Measurements from ENCODE around the gene NSRP1. TPM values are rescaled to one million over a fixed set of nuclear protein-coding genes. Genes with fewer than 3 reads are reported as not detected.
"Not testable (repeated sequence)": the region's sequence is repeated elsewhere in the genome, so short reads cannot be mapped to it uniquely, and the experiment has no call there.

NSRP1 gene
- total RNA-seq, 1 donor from 2014 or later: 31.7 TPM

- no peak overlapping the region for H3K4me3 Mint-ChIP-seq
- peaks cover 19% of the 10 kb centered on the region for H3K27me3 Mint-ChIP-seq
- no peaks in the 10 kb centered on the region for H3K9me3 Mint-ChIP-seq
- intact Hi-C loops (cut with micrococcal nuclease): loop anchor here (10.0 kb wide), 1 partner anchor 133 kb away; the partner anchor contains the start of gene SLC6A4
- no peak overlapping the region for H3K27ac Mint-ChIP-seq
- no peaks in the 10 kb centered on the region for H3K36me3 Mint-ChIP-seq (ENCODE audit: low read depth)
- no peak for DNase-seq
- H3K4me1 Mint-ChIP-seq: peaks cover 5% of the 10 kb centered on the region
These were observed 14.8 kb upstream of the NSRP1 start for GRCh38 chr17:30101686-30102390.

- Mint-ChIP-seq H3K27me3 (peaks cover 16% of the 10 kb centered on the region), H3K4me3 (no peak overlapping the region), H3K27ac (no peak overlapping the region), H3K9me3 (no peaks in the 10 kb centered on the region), H3K4me1 (peaks cover 5% of the 10 kb centered on the region), H3K36me3 (ENCODE audit: low read depth) (no peaks in the 10 kb centered on the region)
- intact Hi-C loops (cut with micrococcal nuclease): loop anchor here (1.0 to 10.0 kb wide), 2 partner anchors 131 to 232 kb away; partner anchors contain the start of gene SLC6A4
- DNase-seq: no peak
These were observed 12.7 kb upstream of the NSRP1 start for GRCh38 chr17:30103921-30104320.

DNA sequence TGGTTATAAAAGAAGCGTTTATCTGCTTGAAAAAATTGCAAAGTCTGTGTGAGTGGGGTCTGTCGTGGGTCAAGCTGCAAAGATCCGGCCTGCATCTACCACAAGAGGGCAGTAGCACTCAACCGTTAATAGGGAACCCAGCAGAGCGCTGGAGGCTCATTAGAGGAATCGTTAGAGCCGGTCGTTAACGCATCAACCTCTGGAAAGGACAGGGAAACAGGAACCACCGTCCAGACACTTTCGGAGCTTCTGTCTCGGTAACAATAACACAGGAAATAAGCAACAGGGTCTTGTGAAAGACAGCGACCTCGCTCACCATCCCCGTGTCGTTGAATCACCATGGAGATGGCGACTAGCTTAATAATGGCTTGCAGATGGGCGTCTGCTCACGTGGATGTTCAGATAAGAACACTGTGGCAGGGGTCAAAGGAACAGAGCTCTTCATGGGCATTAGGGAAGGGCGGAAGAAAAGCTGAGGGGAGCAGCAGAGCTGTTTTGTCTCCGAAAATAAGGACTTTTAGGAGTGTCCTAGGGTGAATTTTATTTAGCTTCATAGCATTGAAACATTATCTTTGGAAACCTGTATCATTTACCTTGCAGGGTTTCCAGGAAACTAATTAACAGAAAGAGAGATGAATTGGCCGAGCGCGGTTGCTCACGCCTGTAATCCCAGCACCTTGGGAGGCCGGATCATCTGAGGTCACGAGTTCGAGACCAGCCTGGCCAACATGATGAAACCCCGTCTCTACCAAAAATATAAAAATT is 11.9 kb upstream of the NSRP1 start:
- peak overlapping the region; percentile 81 for H3K4me3 Mint-ChIP-seq
- intact Hi-C loops (cut with micrococcal nuclease): loop anchor here (1.0 to 10.0 kb wide), 2 partner anchors 130 to 232 kb away; partner anchors contain the start of gene SLC6A4
- H3K9me3 Mint-ChIP-seq: no peaks in the 10 kb centered on the region
- peaks cover 5% of the 10 kb centered on the region for H3K4me1 Mint-ChIP-seq
- peak; percentile 91 for DNase-seq
- peaks cover 16% of the 10 kb centered on the region for H3K27me3 Mint-ChIP-seq
- H3K27ac Mint-ChIP-seq: no peak overlapping the region
- no peaks in the 10 kb centered on the region for H3K36me3 Mint-ChIP-seq (ENCODE audit: low read depth)

- no peak for DNase-seq
- peaks cover 9% of the 10 kb centered on the region for H3K27me3 Mint-ChIP-seq
- no peak overlapping the region for H3K4me3 Mint-ChIP-seq
- H3K9me3 Mint-ChIP-seq: no peaks in the 10 kb centered on the region
- peaks cover 22% of the 10 kb centered on the region for H3K4me1 Mint-ChIP-seq
- peak overlapping the region; percentile 32 for H3K27ac Mint-ChIP-seq
- intact Hi-C loops (cut with micrococcal nuclease): loop anchor here (10.0 kb wide), 1 partner anchor 712 kb away; the partner anchor contains the start of gene CRLF3
- peaks cover 5% of the 10 kb centered on the region for H3K36me3 Mint-ChIP-seq (ENCODE audit: low read depth)
These were observed 3.8 kb upstream of the NSRP1 start for GRCh38 chr17:30112794-30113193.

- Mint-ChIP-seq H3K36me3 (ENCODE audit: low read depth) (peaks cover 8% of the 10 kb centered on the region), H3K27ac (no peak overlapping the region), H3K4me1 (peaks cover 25% of the 10 kb centered on the region), H3K4me3 (no peak overlapping the region), H3K27me3 (peaks cover 7% of the 10 kb centered on the region), H3K9me3 (no peaks in the 10 kb centered on the region)
- peak; percentile 69 for DNase-seq
- intact Hi-C loops (cut with micrococcal nuclease): loop anchor here (10.0 kb wide), 1 partner anchor 712 kb away; the partner anchor contains the start of gene CRLF3
These were observed 3.4 kb upstream of the NSRP1 start for GRCh38 chr17:30113213-30113612.

- no peak for DNase-seq
- peaks cover 42% of the 10 kb centered on the region for H3K4me1 Mint-ChIP-seq
- H3K36me3 Mint-ChIP-seq (ENCODE audit: low read depth): peaks cover 21% of the 10 kb centered on the region
- peak overlapping the region; percentile 96 for H3K27ac Mint-ChIP-seq
- no peaks in the 10 kb centered on the region for H3K27me3 Mint-ChIP-seq
- intact Hi-C loops (cut with micrococcal nuclease): loop anchor here (2.0 to 10.0 kb wide), 3 partner anchors 176 to 708 kb away; partner anchors contain the start of genes BLMH and CRLF3
- no peaks in the 10 kb centered on the region for H3K9me3 Mint-ChIP-seq
- peak overlapping the region; percentile 96 for H3K4me3 Mint-ChIP-seq
These were observed 313 bp upstream of the NSRP1 start for GRCh38 chr17:30116345-30116660.

DNA sequence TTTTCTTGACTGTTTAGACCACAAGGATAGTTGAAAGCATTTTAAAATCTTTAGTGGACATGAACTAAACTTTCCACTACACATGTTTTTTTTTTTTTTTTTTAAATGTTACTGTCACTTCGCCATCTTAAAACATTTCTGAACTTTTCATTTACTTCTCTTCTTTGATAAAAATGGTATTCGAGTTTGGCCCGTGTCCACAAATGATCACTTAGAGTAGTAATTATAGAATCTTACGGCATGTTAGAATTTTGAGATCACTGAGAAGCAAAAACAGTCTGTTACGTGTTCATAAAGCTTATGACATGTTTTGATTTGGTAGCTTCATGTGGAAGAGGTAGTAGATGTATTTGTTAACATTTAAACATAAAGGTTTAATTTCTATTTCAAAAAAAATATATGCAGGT is 1.1 kb downstream of the NSRP1 start:
- H3K36me3 Mint-ChIP-seq (ENCODE audit: low read depth): peaks cover 28% of the 10 kb centered on the region
- H3K27ac Mint-ChIP-seq: peak overlapping the region; percentile 96
- no peaks in the 10 kb centered on the region for H3K9me3 Mint-ChIP-seq
- no peaks in the 10 kb centered on the region for H3K27me3 Mint-ChIP-seq
- H3K4me3 Mint-ChIP-seq: peak overlapping the region; percentile 96
- peak; percentile 18 for DNase-seq
- H3K4me1 Mint-ChIP-seq: peaks cover 43% of the 10 kb centered on the region
- intact Hi-C loops (cut with micrococcal nuclease): loop anchor here (2.0 to 10.0 kb wide), 3 partner anchors 175 to 707 kb away; partner anchors contain the start of genes BLMH and CRLF3

DNA sequence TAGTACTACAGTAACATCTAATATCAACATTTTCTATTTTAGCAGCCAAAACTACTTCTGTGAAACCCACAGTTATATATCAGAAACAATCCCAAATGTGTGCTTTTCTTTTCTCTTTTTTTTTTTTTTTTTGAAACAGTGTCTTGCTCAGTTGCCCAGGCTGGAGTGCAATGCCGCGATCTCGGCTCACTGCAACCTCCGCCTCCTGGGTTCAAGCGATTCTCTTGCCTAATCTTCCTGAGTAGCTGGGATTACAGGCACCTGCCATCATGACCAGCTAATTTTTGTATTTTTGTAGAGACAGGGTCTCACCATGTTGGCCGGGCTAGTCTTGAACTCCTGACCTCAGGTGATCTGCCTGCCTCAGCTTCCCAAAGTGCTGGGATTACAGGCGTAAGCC is 2.0 kb downstream of the NSRP1 start:
- intact Hi-C loops (cut with micrococcal nuclease): loop anchor here (5.0 to 10.0 kb wide), 2 partner anchors 174 to 706 kb away; partner anchors contain the start of genes BLMH and CRLF3
- H3K27ac Mint-ChIP-seq, H3K9me3 Mint-ChIP-seq, H3K27me3 Mint-ChIP-seq: not testable (repeated sequence)
- Mint-ChIP-seq H3K4me3 (peak overlapping the region; percentile 96), H3K4me1 (peaks cover 35% of the 10 kb centered on the region), H3K36me3 (ENCODE audit: low read depth) (peaks cover 32% of the 10 kb centered on the region)
- peak; percentile 46 for DNase-seq

DNA sequence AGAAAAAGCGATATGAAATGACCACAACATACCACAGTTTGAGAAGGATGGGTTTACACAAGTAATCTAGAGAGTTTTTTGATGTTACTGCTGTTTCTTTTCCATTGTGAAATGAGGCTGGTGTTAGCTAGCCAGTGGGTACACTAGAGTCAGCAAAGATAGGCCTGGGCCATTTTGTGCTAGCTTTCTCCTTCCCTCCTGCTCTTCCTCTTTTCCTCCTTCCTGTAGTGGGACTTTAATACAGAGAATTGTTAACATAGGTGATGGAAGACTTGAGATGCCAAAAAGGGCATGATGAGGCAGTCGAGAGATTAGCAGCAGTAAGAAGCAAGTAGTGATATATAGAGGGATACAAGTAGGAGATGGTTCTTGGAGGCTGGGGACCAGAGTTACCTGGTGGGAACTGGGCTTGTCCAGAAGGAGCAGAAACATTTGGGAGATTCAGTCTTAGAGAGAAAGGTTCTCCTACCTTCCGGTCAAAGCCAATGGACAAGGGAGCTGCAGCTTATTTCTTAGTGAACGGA is 7.7 kb downstream of the NSRP1 start:
- intact Hi-C loops (cut with micrococcal nuclease): loop anchor here (10.0 kb wide), 1 partner anchor 350 kb away; the partner anchor contains the start of gene GOSR1
- H3K4me3 Mint-ChIP-seq: no peak overlapping the region
- peaks cover 24% of the 10 kb centered on the region for H3K4me1 Mint-ChIP-seq
- DNase-seq: peak; percentile 52
- H3K36me3 Mint-ChIP-seq (ENCODE audit: low read depth): peaks cover 32% of the 10 kb centered on the region
- H3K27ac Mint-ChIP-seq: no peak overlapping the region
- H3K27me3 Mint-ChIP-seq: no peaks in the 10 kb centered on the region
- H3K9me3 Mint-ChIP-seq: no peaks in the 10 kb centered on the region

- H3K36me3 Mint-ChIP-seq (ENCODE audit: low read depth): peaks cover 44% of the 10 kb centered on the region
- intact Hi-C loops (cut with micrococcal nuclease): no loop called here
- DNase-seq: peak; percentile 32
These were observed 13.5 kb downstream of the NSRP1 start for GRCh38 chr17:30130121-30130520.

DNA sequence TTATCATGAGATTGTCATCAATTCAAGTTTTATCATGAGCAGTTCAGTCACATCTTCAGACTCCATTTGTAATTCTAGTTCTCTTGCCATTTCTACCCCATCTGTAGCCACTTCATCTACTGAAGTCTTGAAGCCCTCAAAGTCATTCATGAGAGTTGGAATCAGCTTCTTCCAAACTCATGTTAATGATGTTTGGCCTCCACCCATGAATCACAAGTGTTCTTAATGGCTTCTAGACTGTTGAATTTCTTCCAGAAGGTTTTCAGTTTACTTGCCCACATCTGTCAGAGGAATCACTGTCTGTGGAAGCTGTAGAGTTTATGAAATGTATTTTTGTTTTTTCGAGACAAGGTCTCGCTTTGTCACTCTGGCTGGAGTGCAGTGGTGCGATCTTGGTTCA is 16.0 kb downstream of the NSRP1 start:
- no peaks in the 10 kb centered on the region for H3K27me3 Mint-ChIP-seq
- intact Hi-C loops (cut with micrococcal nuclease): no loop called here
- peaks cover 17% of the 10 kb centered on the region for H3K4me1 Mint-ChIP-seq
- peak; percentile 20 for DNase-seq
- peaks cover 42% of the 10 kb centered on the region for H3K36me3 Mint-ChIP-seq (ENCODE audit: low read depth)
- no peak overlapping the region for H3K4me3 Mint-ChIP-seq
- no peaks in the 10 kb centered on the region for H3K9me3 Mint-ChIP-seq
- no peak overlapping the region for H3K27ac Mint-ChIP-seq

More at GRCh38 chr17:30130121-30130520, 13.5 kb downstream of the NSRP1 start:
- no peak overlapping the region for H3K4me3 Mint-ChIP-seq
- no peak overlapping the region for H3K27ac Mint-ChIP-seq
- H3K27me3 Mint-ChIP-seq: no peaks in the 10 kb centered on the region
- peaks cover 17% of the 10 kb centered on the region for H3K4me1 Mint-ChIP-seq
- H3K9me3 Mint-ChIP-seq: no peaks in the 10 kb centered on the region

DNA sequence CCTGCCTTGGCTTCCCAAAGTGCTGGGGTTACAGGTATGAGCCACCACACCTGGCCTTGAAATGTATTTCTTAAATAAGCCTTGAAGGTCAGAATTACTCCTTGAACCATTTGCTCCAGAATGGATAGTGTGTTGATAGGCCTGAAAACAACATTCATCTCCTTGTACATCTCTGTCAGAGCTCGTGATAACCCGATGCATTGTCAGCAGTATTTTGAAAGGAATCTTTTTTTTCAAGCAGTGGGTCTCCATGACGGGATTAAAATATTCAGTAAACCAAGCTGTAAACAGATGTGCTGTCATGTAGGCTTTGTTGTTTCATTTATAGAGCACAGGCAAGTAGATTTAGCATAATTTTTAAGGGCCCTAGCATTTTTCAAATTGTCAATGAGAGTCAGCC is 16.6 kb downstream of the NSRP1 start:
- Mint-ChIP-seq H3K27ac (no peak overlapping the region), H3K9me3 (no peaks in the 10 kb centered on the region), H3K4me3 (no peak overlapping the region), H3K36me3 (ENCODE audit: low read depth) (peaks cover 46% of the 10 kb centered on the region), H3K27me3 (no peaks in the 10 kb centered on the region), H3K4me1 (peaks cover 21% of the 10 kb centered on the region)
- intact Hi-C loops (cut with micrococcal nuclease): no loop called here
- DNase-seq: peak; percentile 28

GRCh38 chr17:30134551-30134950 is 17.9 kb downstream of the NSRP1 start:
- peaks cover 22% of the 10 kb centered on the region for H3K4me1 Mint-ChIP-seq
- intact Hi-C loops (cut with micrococcal nuclease): no loop called here
- no peaks in the 10 kb centered on the region for H3K27me3 Mint-ChIP-seq
- no peak overlapping the region for H3K4me3 Mint-ChIP-seq
- peak overlapping the region; percentile 27 for H3K27ac Mint-ChIP-seq
- peaks cover 47% of the 10 kb centered on the region for H3K36me3 Mint-ChIP-seq (ENCODE audit: low read depth)
- no peaks in the 10 kb centered on the region for H3K9me3 Mint-ChIP-seq
- DNase-seq: no peak

- no peaks in the 10 kb centered on the region for H3K27me3 Mint-ChIP-seq
- peaks cover 33% of the 10 kb centered on the region for H3K36me3 Mint-ChIP-seq (ENCODE audit: low read depth)
- peaks cover 16% of the 10 kb centered on the region for H3K4me1 Mint-ChIP-seq
- intact Hi-C loops (cut with micrococcal nuclease): no loop called here
- no peak overlapping the region for H3K27ac Mint-ChIP-seq
- no peak for DNase-seq
- H3K9me3 Mint-ChIP-seq: no peaks in the 10 kb centered on the region
- no peak overlapping the region for H3K4me3 Mint-ChIP-seq
These were observed 20.5 kb downstream of the NSRP1 start for GRCh38 chr17:30137158-30137557.

Measured in activated CD4-positive, alpha-beta T cell treated with anti-CD3 and anti-CD28 coated beads, Interleukin-2, amount 10 ng/mL, durations not matched to agents 24 days and 14 days (primary cell).